GM18519 (cell line): Measurements from ENCODE around the gene SLC17A6.

Source experiments
- ATAC-seq: cut with Tn5 transposase; IDR thresholded peaks from one replicate; pipeline ENCODE4 v1.9.1; 2021; ENCODE audit warnings: mild to moderate bottlenecking, moderate library complexity; ENCODE audit not compliant: unreplicated experiment, low FRiP score

The SLC17A6 gene

GRCh38 chr11:22389526-22390282 is 51.5 kb downstream of the SLC17A6 start:
- no peak for ATAC-seq

- ATAC-seq = no peak
Measured at GRCh38 chr11:22390283-22390655, 52.1 kb downstream of the SLC17A6 start.

- ATAC-seq = no peak
Measured at GRCh38 chr11:22392561-22392960, 54.4 kb downstream of the SLC17A6 start.

GRCh38 chr11:22405377-22405776 is 67.2 kb downstream of the SLC17A6 start:
- ATAC-seq = no peak

GRCh38 chr11:22407267-22407666 is 69.1 kb downstream of the SLC17A6 start:
- no peak for ATAC-seq

- ATAC-seq = no peak
Measured at GRCh38 chr11:22407921-22408320, 69.7 kb downstream of the SLC17A6 start.

GRCh38 chr11:22415476-22415875 is 77.3 kb downstream of the SLC17A6 start:
- no peak for ATAC-seq

- no peak for ATAC-seq
Measured at GRCh38 chr11:22416462-22416861, 78.3 kb downstream of the SLC17A6 start.

- ATAC-seq = no peak
Measured at GRCh38 chr11:22426915-22427314, 88.7 kb downstream of the SLC17A6 start.
